ENCODE results near the gene OSBPL9.

OSBPL9 gene

DNA sequence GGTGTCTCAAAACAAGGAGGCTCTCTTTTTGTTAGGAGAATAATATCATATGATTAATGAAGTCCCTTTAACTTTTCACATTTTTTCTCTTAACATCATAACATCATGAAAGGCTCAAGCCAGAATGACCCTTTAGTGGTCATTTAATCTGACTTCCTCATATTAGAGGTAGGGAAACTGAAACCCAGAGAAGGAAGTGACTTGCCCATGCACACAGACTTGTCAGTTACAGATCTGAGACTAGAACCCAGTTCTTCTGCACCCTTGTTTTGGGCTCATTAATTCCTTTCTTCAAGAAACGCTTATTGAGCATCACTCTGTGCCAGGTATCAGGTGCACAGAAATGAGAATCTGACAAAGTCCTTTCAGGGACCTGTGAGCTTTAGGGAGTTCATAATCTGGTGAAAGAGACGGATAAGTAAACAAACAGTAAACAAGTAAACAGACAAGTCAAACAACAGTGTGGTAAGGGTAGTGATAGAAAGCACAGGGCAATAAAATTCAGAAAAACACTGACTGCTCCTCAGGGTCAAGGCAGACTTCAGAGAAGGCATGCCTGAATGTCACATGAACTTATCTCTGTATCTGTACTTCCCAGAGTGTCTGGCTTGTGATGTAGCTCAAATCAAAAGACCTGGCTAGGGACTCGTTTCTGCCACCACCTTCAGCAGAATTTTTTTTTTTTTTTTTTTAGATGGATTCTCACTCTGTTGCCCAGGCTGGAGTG is 38.3 kb upstream of the OSBPL9 start:
- Histone ChIP-seq H3K27me3 (ENCODE audit: insufficient read depth, poor library complexity, severe bottlenecking) (no peaks in the 10 kb centered on the region), H3K27ac (replicated peaks) (no peak overlapping the region), H3K4me3 (replicated peaks; ENCODE audit: insufficient read depth, low read length) (no peak overlapping the region)
- TF ChIP-seq POLR2AphosphoS5 (IDR thresholded peaks at IDR 0.05; ENCODE audit: low read depth) (no peak), SPI1 (IDR thresholded peaks at IDR 0.05; ENCODE audit: borderline replicate concordance, low read depth) (peak; percentile 87)
- TF ChIP-seq, protein P1, sequence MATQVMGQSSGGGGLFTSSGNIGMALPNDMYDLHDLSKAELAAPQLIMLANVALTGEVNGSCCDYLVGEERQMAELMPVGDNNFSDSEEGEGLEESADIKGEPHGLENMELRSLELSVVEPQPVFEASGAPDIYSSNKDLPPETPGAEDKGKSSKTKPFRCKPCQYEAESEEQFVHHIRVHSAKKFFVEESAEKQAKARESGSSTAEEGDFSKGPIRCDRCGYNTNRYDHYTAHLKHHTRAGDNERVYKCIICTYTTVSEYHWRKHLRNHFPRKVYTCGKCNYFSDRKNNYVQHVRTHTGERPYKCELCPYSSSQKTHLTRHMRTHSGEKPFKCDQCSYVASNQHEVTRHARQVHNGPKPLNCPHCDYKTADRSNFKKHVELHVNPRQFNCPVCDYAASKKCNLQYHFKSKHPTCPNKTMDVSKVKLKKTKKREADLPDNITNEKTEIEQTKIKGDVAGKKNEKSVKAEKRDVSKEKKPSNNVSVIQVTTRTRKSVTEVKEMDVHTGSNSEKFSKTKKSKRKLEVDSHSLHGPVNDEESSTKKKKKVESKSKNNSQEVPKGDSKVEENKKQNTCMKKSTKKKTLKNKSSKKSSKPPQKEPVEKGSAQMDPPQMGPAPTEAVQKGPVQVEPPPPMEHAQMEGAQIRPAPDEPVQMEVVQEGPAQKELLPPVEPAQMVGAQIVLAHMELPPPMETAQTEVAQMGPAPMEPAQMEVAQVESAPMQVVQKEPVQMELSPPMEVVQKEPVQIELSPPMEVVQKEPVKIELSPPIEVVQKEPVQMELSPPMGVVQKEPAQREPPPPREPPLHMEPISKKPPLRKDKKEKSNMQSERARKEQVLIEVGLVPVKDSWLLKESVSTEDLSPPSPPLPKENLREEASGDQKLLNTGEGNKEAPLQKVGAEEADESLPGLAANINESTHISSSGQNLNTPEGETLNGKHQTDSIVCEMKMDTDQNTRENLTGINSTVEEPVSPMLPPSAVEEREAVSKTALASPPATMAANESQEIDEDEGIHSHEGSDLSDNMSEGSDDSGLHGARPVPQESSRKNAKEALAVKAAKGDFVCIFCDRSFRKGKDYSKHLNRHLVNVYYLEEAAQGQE (IDR thresholded peaks at IDR 0.05; ENCODE audit: insufficient replicate concordance, low read depth) = no peak
- peak in 1 of 2 experiments; percentile 12 for DNase-seq (ENCODE audit: low read depth in 1 of 2, low spot score in 1 of 2)

DNA sequence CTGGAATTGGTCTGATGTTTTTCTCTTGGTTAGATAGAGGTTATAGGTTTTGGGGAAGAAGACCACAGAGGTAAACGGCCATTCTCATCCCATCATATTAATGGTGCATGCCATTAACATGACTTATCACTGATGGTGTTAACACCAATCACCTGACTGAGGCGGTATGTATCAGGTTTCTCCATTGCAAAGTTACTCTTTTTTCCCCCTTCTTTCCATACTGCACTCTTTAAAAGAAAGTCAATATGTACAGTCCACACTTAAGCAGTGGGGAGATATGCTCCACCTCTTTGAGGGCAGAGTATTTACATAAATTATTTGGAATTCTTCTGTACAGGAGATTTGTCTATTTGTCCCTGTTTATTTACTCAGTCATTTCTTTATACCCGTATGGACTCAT is 35.7 kb upstream of the OSBPL9 start:
- Histone ChIP-seq H3K4me3 (replicated peaks; ENCODE audit: insufficient read depth, low read length) (no peak overlapping the region), H3K27me3 (ENCODE audit: insufficient read depth, poor library complexity, severe bottlenecking) (no peaks in the 10 kb centered on the region), H3K27ac (replicated peaks) (no peak overlapping the region)
- no peak for DNase-seq (ENCODE audit: low read depth in 1 of 2, low spot score in 1 of 2)
- no peak for TF ChIP-seq SPI1 (IDR thresholded peaks at IDR 0.05; ENCODE audit: borderline replicate concordance, low read depth)
- TF ChIP-seq, protein P1 (IDR thresholded peaks at IDR 0.05; ENCODE audit: insufficient replicate concordance, low read depth) = no peak

DNA sequence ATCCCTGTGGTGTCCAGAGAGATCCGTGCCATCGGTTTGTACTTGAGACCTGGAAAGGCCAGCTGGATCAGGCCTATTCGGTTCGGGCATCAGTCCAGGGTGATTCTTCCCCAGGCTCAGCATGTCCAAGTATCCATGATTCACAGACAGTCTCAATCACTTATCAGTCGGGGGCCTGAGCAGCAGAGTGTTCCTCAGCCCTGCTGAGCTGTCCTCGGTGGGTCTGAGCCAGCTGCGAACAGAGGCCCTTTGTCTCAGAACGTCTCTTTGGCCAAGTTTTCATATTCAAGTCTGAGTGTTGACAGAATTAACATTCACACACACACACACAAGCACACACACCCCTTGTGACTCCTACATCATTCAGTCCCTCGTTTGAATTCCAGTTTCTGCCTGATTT is 33.4 kb upstream of the OSBPL9 start:
- DNase-seq (ENCODE audit: low read depth in 1 of 2, low spot score in 1 of 2) = no peak
- no peaks in the 10 kb centered on the region for H3K27me3 ChIP-seq (ENCODE audit: insufficient read depth, poor library complexity, severe bottlenecking)
- no peak for TF ChIP-seq POLR2AphosphoS5 (IDR thresholded peaks at IDR 0.05; ENCODE audit: low read depth)
- TF ChIP-seq, protein P1 (IDR thresholded peaks at IDR 0.05; ENCODE audit: insufficient replicate concordance, low read depth) = no peak
- no peak for TF ChIP-seq GABPA (IDR thresholded peaks at IDR 0.05; ENCODE audit: low read depth)
- TF ChIP-seq, protein P2, sequence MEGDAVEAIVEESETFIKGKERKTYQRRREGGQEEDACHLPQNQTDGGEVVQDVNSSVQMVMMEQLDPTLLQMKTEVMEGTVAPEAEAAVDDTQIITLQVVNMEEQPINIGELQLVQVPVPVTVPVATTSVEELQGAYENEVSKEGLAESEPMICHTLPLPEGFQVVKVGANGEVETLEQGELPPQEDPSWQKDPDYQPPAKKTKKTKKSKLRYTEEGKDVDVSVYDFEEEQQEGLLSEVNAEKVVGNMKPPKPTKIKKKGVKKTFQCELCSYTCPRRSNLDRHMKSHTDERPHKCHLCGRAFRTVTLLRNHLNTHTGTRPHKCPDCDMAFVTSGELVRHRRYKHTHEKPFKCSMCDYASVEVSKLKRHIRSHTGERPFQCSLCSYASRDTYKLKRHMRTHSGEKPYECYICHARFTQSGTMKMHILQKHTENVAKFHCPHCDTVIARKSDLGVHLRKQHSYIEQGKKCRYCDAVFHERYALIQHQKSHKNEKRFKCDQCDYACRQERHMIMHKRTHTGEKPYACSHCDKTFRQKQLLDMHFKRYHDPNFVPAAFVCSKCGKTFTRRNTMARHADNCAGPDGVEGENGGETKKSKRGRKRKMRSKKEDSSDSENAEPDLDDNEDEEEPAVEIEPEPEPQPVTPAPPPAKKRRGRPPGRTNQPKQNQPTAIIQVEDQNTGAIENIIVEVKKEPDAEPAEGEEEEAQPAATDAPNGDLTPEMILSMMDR (IDR thresholded peaks at IDR 0.05; ENCODE audit: insufficient read depth, low read length) = no peak
- no peak for TF ChIP-seq SPI1 (IDR thresholded peaks at IDR 0.05; ENCODE audit: borderline replicate concordance, low read depth)
- H3K4me3 ChIP-seq (replicated peaks; ENCODE audit: insufficient read depth, low read length) = no peak overlapping the region
- no peak overlapping the region for H3K27ac ChIP-seq (replicated peaks)

DNA sequence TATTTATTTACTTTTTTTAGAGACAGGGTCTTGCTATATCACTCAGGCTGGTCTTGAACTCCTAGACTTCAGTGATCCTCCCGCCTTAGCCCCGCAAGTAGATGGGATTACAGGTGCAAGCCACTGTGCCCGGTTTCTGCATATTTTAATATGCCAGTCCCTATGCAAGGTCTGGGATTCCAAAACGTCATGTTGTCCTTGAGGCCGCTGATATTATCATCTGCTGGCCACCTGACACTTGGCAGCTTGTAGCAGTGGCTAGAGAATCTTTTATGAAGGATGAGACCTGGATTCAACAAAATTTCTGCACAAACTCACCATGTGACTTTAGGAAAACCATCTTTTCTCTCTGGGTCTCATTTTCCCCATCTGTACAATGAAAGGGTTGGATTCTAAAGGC is 32.9 kb upstream of the OSBPL9 start:
- Histone ChIP-seq H3K4me3 (replicated peaks; ENCODE audit: insufficient read depth, low read length) (no peak overlapping the region), H3K27ac (replicated peaks) (no peak overlapping the region), H3K27me3 (ENCODE audit: insufficient read depth, poor library complexity, severe bottlenecking) (no peaks in the 10 kb centered on the region)
- TF ChIP-seq POLR2AphosphoS5 (IDR thresholded peaks at IDR 0.05; ENCODE audit: low read depth) (no peak), SPI1 (IDR thresholded peaks at IDR 0.05; ENCODE audit: borderline replicate concordance, low read depth) (no peak)
- no peak for DNase-seq (ENCODE audit: low read depth in 1 of 2, low spot score in 1 of 2)
